Activated CD4-positive, alpha-beta T cell treated with anti-CD3 and anti-CD28 coated beads for 1 hour (primary cell): ENCODE measurements around the gene CAMK1D.
"Not testable (repeated sequence)": the region's sequence is repeated elsewhere in the genome, so short reads cannot be mapped to it uniquely, and the experiment has no call there.

Source experiments
- DNase-seq: peaks from one replicate; pipeline ENCODE4 v3.0.0-alpha.2; 2020

CAMK1D gene

DNA sequence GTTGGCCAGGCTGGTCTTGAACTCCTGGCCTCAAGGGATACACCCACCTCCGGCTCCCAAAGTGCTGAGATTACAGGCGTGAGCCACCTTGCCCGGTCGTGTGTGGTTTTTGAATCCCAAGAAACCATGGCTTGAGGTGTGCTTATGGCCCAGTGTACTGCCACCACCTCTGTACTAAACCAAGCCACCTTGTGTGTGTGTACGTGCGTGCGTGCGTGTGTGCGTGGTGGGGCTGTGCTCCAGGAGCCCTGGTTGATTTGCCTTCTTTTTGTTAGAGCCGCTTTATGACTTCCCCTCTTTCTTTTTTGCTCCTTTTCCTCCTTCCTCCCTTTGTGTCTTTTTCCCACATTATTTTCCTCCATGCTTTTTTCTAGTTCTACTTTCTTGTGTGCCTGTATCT lies 121.4 kb downstream of the CAMK1D start:
- no peak for DNase-seq

DNA sequence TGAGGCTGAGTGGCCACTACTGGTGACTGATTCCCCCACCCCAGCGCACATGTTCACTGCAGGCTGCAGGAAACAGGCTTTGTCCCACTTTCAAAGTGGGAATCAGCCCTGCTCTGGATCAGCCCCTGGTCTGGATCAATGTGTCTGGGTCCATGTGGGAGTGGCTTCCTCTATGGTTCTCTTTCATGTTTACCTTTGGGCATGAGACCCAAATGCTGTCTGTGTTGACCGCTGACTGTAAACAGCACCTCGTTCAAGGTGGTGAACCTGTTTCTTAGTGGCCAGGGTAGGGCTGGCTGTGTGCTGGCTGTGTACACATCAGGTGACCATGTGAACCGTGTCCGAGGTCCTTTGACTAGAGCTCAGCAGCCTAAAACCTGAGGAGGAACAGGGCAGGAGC lies 121.8 kb downstream of the CAMK1D start:
- no peak for DNase-seq

DNA sequence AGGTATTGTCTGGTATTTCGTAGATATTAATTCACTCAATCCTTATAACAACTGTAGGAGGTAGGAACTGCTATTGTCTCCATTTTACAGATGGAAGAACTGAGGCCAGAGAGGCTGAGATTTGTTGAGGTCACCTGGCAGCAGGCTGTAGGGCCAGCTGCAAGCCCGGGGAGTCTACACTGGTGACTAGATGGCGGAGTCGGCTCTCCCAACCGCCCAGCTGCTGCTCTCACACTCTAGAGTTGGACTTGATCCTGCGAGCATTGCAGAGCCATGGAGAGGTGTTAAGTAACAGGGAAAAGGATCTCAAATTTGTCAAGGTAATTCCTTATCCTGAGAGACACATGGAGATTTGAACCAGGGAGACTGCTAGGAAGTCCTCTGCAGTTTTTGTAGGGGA lies 124.1 kb downstream of the CAMK1D start:
- DNase-seq: no peak

- no peak for DNase-seq
Measured at GRCh38 chr10:12474727-12475412, 125.5 kb downstream of the CAMK1D start.

DNA sequence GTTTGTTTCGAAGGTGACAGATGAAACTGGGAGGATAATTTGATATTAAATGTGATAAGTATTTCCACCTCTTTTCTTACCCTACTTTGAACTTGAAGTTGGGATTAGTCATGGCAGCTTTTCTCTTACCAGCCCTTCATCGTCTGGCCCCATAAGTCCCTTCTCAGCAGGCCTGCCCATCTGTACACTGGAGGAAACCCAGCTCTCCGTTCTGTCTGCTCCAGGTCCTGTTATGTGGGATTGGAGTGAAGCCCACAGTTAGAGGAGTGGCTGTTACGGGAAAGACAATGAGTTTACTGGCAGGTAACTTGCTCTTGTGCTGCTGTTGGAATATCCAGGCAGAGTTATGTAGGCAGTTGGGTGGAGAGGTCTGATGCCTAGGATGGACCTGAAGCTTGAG lies 127.3 kb downstream of the CAMK1D start:
- no peak for DNase-seq

DNA sequence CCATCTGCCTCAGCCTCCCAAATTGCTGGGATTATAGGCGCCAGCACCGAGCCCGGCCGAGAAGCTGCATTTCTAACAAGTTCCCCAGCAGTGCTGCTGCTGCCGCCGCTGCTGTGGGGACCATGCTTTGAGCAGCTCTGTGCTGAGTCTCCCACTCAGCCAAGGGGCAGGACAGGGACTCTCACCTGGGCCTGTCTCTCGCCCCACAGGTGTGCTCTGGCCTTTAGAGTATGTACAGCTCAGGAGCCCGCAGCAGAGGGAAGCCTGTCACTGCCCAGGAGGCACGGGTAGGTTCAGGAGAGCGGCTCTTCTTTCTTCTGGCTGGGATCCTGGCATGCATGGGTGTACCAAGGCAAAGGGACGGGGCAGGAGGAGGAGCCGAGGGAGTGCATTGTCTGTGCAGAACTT lies 130.1 kb downstream of the CAMK1D start:
- DNase-seq: no peak

- no peak for DNase-seq
Measured at GRCh38 chr10:12479924-12480323, 130.6 kb downstream of the CAMK1D start.

GRCh38 chr10:12480440-12480839 lies 131.1 kb downstream of the CAMK1D start:
- no peak for DNase-seq

- no peak for DNase-seq
Measured at GRCh38 chr10:12481924-12482323, 132.6 kb downstream of the CAMK1D start.

- no peak for DNase-seq
Measured at GRCh38 chr10:12482587-12482986, 133.2 kb downstream of the CAMK1D start.

DNA sequence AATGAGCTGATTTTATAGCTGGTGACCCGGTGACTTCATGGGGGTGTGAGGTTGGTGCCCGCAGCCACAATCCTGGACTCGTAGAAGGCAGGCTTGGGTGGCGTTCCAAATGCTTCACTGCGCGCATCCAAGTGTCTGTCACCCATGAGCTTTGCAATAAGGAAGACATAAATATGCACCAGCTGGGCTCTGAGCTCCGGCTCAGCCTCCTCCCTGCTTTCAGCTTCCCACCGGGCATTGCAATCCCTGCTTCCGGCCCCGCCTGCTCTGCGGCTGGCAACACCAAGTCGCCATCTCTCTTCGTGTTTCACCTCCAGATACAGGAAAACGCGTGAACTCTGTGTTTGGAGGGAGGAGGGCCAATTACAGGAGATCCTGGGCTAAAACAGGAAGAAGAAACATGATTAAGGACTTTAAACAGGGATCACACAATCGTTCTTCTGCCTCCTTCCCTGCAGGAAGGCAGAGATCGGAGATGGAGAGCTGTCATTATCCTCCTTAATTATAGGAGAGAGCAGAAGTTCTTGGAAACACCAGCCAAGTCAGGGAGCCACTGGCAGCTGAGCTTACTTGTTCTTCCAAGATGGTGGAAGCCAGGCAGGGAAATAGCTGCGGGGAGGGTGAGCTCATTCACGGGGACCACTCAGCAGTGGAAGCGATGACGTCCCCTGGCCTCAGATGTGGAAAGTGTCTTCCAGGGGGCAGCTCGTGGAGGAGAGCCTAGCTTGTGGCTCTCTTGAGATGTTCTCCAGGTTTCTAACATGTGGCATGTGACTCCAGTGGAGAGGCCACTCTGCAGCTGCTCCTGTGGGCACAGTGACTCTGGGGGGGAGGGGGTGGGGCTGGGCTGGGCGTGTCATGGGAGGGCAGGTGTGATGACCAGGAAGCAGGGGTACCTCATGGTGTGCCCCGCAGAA lies 134.9 kb downstream of the CAMK1D start:
- DNase-seq: no peak

DNA sequence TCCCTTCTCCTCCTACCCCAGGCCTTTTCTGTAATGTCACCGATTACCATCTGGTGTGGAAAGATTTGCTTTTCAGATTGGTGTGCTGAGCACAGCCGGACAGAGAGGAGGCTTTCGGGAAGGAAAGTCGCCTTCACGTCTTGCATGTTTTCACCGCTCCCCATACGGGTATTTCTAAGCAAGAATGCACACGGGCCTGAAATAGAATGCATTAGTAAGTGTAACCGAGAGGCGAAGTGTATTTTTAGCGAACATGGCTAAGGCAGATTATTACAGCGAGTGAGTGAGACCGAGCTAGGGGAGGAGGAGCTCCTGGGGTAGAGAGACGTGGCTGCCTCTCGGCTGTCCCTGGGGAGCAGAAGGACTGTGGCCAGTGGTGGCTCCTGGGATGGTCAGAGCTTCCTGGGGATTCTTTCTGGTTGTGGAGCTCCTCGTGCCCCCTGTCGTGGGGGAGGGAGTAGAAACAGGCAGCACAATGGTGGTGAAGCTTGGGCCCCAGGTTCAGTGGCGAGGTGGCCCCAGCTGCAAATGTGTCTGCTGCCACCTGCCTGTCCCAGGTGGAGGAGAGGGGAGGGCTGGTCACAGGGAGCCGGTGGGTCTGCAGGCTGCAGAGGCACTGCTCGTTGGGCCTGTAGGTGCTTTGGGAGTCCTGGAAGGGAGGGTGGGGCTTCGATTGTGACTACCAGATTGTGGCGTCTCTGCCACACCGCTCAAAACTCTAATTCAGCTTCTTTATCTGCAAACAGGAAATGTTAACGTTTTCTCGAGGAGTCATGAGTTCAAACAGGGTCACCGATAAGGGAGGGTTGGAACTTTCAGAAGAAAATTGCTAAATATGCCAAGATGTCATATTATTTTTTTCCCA lies 135.8 kb downstream of the CAMK1D start:
- DNase-seq: peak; percentile 28

GRCh38 chr10:12487366-12487765 lies 138.0 kb downstream of the CAMK1D start:
- no peak for DNase-seq

DNA sequence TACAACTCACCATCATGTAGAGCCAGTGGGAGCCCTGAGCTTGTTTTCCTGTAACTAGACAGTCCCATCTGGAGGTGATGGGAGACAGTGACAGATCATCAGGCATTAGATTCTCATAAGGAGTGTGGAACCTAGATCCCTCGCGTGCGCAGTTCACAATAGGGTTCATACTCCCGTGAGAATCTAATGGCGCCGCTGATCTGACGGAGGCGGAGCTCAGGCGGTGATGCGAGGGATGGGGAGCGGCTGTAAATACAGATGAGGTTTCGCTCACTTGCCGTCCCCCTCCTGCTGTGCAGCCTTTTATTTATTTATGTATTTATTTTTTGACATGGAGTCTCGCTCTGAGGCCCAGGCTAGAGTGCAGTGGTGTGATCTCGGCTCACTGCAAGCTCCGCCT lies 139.3 kb downstream of the CAMK1D start:
- no peak for DNase-seq

GRCh38 chr10:12489357-12489756 lies 140.0 kb downstream of the CAMK1D start:
- DNase-seq: no peak

GRCh38 chr10:12489806-12490205 lies 140.5 kb downstream of the CAMK1D start:
- DNase-seq: no peak

DNA sequence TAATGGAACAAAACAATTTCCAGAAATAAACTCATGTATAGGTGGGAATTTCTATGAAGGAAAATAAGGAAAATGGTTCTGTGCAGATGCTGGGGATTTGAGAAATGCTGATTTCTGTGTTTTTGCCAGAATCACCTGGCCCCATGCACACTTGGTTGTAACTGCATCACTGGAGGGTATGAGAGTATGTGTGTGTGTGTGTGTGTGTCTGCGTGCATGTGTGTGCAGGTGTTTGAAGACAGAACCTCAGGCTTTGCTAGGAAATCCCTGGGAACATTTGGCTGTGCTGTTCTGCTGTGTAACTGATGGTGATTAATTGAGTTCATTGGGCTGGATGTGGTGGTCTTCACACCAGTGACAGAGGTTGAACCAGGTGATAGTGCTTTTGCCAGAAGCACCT lies 141.6 kb downstream of the CAMK1D start:
- no peak for DNase-seq

DNA sequence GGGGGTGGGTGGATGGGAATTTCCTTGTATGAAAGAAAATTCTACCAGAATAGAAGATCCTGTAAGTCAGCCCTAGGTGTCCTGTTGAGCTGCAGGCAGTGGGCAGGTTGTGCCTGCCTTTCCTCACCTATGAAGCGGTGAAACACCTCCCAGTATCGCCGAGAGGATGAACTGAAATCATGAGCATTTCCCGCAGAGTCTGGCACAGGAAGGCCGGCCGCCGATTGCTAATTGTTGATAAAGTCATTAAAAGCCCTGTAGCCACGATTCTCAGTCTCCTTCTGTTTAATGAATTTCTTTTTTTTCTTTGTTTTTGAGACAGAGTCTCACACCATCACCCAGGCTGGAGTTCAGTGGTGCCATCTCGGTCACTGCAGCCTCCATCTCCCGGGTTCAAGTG lies 142.1 kb downstream of the CAMK1D start:
- DNase-seq: no peak

- DNase-seq: no peak
Measured at GRCh38 chr10:12492016-12492415, 142.7 kb downstream of the CAMK1D start.

DNA sequence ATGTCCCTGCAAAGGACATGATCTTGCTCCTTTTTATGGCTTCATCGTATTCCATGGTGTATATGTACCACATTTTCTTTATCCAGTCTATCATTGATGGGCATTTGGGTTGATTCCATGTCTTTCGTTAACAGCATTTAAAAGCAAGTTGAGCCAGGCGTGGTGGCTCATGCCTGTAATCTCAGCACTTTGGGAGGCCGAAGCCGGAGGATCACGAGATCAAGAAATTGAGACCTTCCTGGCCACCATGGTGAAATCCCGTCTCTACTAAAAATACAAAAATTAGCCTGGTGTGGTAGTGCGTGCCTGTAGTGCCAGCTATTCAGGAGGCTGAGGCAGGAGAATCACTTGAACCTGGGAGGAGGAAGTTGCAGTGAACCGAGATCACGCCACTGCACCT lies 147.7 kb downstream of the CAMK1D start:
- not testable (repeated sequence) for DNase-seq

GRCh38 chr10:12499076-12499986 lies 150.0 kb downstream of the CAMK1D start:
- no peak for DNase-seq
